DND-41 (cell line): ENCODE results near the gene CEACAM5.

Experiments
- ATAC-seq: fragments of 200-7000 bp; cut with Tn5 transposase; 3 replicates; pipeline ENCODE4 v1.9.1; 2021; ENCODE audit warnings: low read depth; ENCODE audit not compliant: insufficient read depth
- DNase-seq: peaks from one replicate; pipeline ENCODE4 v3.0.0-alpha.2; 2020
- H2AFZ ChIP-seq: 2 replicates; pipeline ENCODE4 v1.6.0; 2012; ENCODE audit warnings: low read depth, low read length
- H3K27ac ChIP-seq: 2 replicates; pipeline ENCODE4 v1.5.1; 2012; ENCODE audit warnings: low read length, inconsistent platforms
- H3K27me3 ChIP-seq: fragments of 200-600 bp; sonication (generic); 2 replicates; pipeline ENCODE4 v1.6.0; 2012; ENCODE audit warnings: low read length, mild to moderate bottlenecking, inconsistent platforms; ENCODE audit not compliant: insufficient read depth, poor library complexity
- H3K36me3 ChIP-seq: 2 replicates; pipeline ENCODE4 v1.5.1; 2012; ENCODE audit warnings: low read length, inconsistent platforms; ENCODE audit not compliant: insufficient read depth
- H3K4me1 ChIP-seq: 2 replicates; pipeline ENCODE4 v1.5.1; 2012; ENCODE audit warnings: mild to moderate bottlenecking, low read length; ENCODE audit not compliant: insufficient read depth
- H3K4me2 ChIP-seq: 2 replicates; pipeline ENCODE4 v1.6.0; 2012; ENCODE audit warnings: mild to moderate bottlenecking, moderate library complexity, low read length, inconsistent platforms; ENCODE audit not compliant: insufficient read depth
- H3K4me3 ChIP-seq, 2 experiments: fragments of 200-600 bp in 1 of 2; shearing (Covaris generic) in 1 of 2; 2 replicates each; pipeline ENCODE4 v1.5.1; 2012 to 2016; ENCODE audit warnings: inconsistent platforms in 2 of 2, low read length in 2 of 2, mild to moderate bottlenecking in 2 of 2, low read depth in 1 of 2, moderate library complexity in 1 of 2
- H3K79me2 ChIP-seq: 2 replicates; pipeline ENCODE4 v1.6.0; 2012; ENCODE audit warnings: low read length, inconsistent platforms; ENCODE audit not compliant: insufficient read depth
- H3K9ac ChIP-seq: 2 replicates; pipeline ENCODE4 v1.6.0; 2012; ENCODE audit warnings: low read depth, mild to moderate bottlenecking, inconsistent platforms, low read length, moderate library complexity
- H3K9me3 ChIP-seq: 2 replicates; pipeline ENCODE4 v1.5.1; 2012; ENCODE audit warnings: low read length, moderate library complexity, mild to moderate bottlenecking, inconsistent platforms; ENCODE audit not compliant: insufficient read depth, severe bottlenecking
- H4K20me1 ChIP-seq: 2 replicates; pipeline ENCODE4 v1.6.0; 2012; ENCODE audit warnings: low read length; ENCODE audit not compliant: insufficient read depth
- CTCF ChIP-seq: IDR thresholded peaks from 2 replicates; pipeline ENCODE4 v1.5.1; 2012; ENCODE audit warnings: borderline replicate concordance, low read length, moderate library complexity, mild to moderate bottlenecking; ENCODE audit not compliant: poor library complexity, severe bottlenecking; ENCODE audit errors: extremely low read depth
- EZH2 ChIP-seq: IDR thresholded peaks from 3 replicates; pipeline ENCODE4 v1.6.1; 2012; ENCODE audit warnings: borderline replicate concordance, low read depth, mild to moderate bottlenecking, moderate library complexity, low read length, inconsistent platforms; ENCODE audit not compliant: severe bottlenecking

CEACAM5 gene

DNA sequence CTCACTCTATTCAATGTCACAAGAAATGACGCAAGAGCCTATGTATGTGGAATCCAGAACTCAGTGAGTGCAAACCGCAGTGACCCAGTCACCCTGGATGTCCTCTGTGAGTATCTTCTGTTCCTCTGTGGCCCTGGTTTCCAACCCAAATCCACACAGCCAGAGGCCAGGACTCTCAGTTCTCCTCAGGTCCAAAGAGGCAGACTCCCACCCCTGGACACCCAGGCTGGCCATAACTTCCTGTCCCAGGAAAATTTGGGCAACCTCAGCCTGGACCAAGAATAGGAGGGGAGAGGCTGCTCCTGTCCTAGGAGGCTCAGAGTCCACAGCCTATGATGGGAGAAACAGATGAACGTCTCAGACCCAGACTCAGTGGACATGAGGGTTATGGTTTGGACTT, 11.7 kb downstream of the CEACAM5 start:
- ATAC-seq (no peak), DNase-seq (no peak)
- Histone ChIP-seq H3K27ac (no peak overlapping the region), H3K9me3 (no peaks in the 10 kb centered on the region), H3K4me3 (no peak overlapping the region), H3K9ac (no peak overlapping the region), H3K27me3 (peaks cover 2% of the 10 kb centered on the region), H3K4me1 (no peaks in the 10 kb centered on the region), H3K79me2 (no peaks in the 10 kb centered on the region), H4K20me1 (0 out of 2 replicates have a peak, but pooled peaks cover 3% of the 10 kb centered on the region), H3K36me3 (no peaks in the 10 kb centered on the region), H2AFZ (no peak overlapping the region), H3K4me2 (no peak overlapping the region)
- no peak for TF ChIP-seq CTCF
- no peak for TF ChIP-seq EZH2

DNA sequence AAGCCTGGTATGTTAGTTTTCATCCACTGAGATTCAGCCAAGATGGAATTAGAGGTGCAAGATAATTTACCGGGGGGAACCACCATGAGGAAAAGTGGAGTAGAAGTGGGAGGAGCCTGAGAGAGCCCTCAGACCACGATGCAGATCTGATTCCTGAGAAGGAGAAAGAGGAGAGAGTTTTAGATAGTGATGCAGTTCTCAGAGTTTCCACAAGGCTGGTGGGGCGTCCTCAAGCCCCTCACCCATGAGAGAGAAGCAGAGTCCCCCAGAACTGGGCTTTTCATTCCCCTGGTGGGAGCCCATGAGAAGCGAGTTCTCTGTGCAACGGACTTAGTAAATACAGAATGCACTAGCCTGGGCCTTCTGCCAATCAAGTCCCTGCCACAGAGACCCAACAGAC, 18.1 kb downstream of the CEACAM5 start:
- H3K27ac ChIP-seq = no peak overlapping the region
- no peak for ATAC-seq

DNA sequence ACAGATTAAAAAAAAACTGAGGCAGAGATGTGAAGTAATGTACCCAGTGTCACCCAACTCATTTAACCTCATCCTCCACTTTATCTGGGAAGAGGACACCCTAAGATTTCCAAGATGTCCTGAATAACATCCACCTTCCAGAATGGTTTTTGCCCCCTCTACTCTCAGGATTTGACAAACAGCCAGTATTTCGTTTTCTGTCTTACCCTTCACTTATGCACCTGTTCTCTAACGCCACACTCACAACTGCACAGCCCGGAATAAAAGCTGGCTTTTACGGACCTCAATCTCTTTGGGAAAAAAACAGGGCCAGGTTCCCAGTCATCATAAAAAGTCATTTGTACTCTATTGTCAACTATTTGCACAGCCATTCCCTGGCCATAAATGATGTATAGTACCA, 25.7 kb downstream of the CEACAM5 start:
- no peaks in the 10 kb centered on the region for H3K4me1 ChIP-seq
- H3K4me2 ChIP-seq = no peak overlapping the region
- no peaks in the 10 kb centered on the region for H3K79me2 ChIP-seq
- H3K27me3 ChIP-seq = peaks cover 3% of the 10 kb centered on the region
- H3K9me3 ChIP-seq = no peaks in the 10 kb centered on the region
- TF ChIP-seq EZH2 (no peak), CTCF (no peak)
- H3K4me3 ChIP-seq = no peak overlapping the region
- H3K27ac ChIP-seq = no peak overlapping the region
- H3K36me3 ChIP-seq = no peaks in the 10 kb centered on the region
- no peak overlapping the region for H2AFZ ChIP-seq
- DNase-seq (no peak), ATAC-seq (no peak)
- no peak overlapping the region for H3K9ac ChIP-seq
- H4K20me1 ChIP-seq = no peaks in the 10 kb centered on the region

More for the DNA sequence above, 18.1 kb downstream of the CEACAM5 start:
- H3K79me2 ChIP-seq = no peaks in the 10 kb centered on the region
- no peak overlapping the region for H3K4me2 ChIP-seq
- no peak overlapping the region for H3K9ac ChIP-seq
- no peak for TF ChIP-seq CTCF
- no peak for TF ChIP-seq EZH2
- H3K4me1 ChIP-seq = no peaks in the 10 kb centered on the region
- no peaks in the 10 kb centered on the region for H4K20me1 ChIP-seq
- no peak for DNase-seq
- H3K36me3 ChIP-seq = no peaks in the 10 kb centered on the region
- no peak overlapping the region for H2AFZ ChIP-seq
- H3K4me3 ChIP-seq = no peak overlapping the region
- H3K9me3 ChIP-seq = no peaks in the 10 kb centered on the region
- H3K27me3 ChIP-seq = peaks cover 10% of the 10 kb centered on the region

- no peak overlapping the region for H3K9ac ChIP-seq
- ATAC-seq (no peak), DNase-seq (no peak)
- H2AFZ ChIP-seq = no peak overlapping the region
- no peaks in the 10 kb centered on the region for H3K79me2 ChIP-seq
- TF ChIP-seq EZH2 = no peak
- no peak for TF ChIP-seq CTCF
- no peaks in the 10 kb centered on the region for H3K9me3 ChIP-seq
- no peak overlapping the region for H3K4me2 ChIP-seq
- no peaks in the 10 kb centered on the region for H3K36me3 ChIP-seq
- no peak overlapping the region for H3K27ac ChIP-seq
- no peaks in the 10 kb centered on the region for H3K4me1 ChIP-seq
- no peaks in the 10 kb centered on the region for H4K20me1 ChIP-seq
- peaks cover 3% of the 10 kb centered on the region for H3K27me3 ChIP-seq
- no peak overlapping the region for H3K4me3 ChIP-seq
Measured at GRCh38 chr19:41734585-41734984, 26.2 kb downstream of the CEACAM5 start.
